H1 (cell line): ENCODE measurements around the gene MAPK8IP3. TPM values are rescaled to one million over a fixed set of nuclear protein-coding genes. Genes with fewer than 3 reads are reported as not detected.

ENCODE experiments used
- CTCF ChIA-PET: fragments of 300-600 bp; sonication (Branson Sonifier 250); formaldehyde crosslinking; loops from one replicate; lab custom pipeline; 2021; ENCODE audit not compliant: partially characterized antibody; lab: Charles Lee
- POLR2A ChIA-PET: fragments of 300-600 bp; sonication (Branson Sonifier 250); formaldehyde crosslinking; loops from one replicate; lab custom pipeline; 2021; ENCODE audit warnings: inconsistent platforms; ENCODE audit not compliant: partially characterized antibody; lab: Charles Lee
- DNase-seq, 2 experiments: peaks; one replicate each; pipeline versions ENCODE4 v3.0.0 to v3.0.0-alpha.2; 2010 to 2022; ENCODE audit warnings: low spot score in 2 of 2, low read depth in 1 of 2, mixed read lengths in 1 of 2
- FAIRE-seq: peaks from 2 replicates; lab custom pipeline; 2011; peaks lifted over from hg19 to GRCh38; lab: Jason Lieb, UNC
- H2AFZ ChIP-seq: 2 replicates; pipeline ENCODE4 v1.8.1; 2012; ENCODE audit warnings: low read length, inconsistent platforms
- H2AK5ac ChIP-seq: 2 replicates; pipeline ENCODE4 v1.6.1; 2013; ENCODE audit warnings: low read depth, low read length
- H2BK120ac ChIP-seq: replicated peaks from 2 replicates; pipeline ENCODE3; 2013; ENCODE audit warnings: low read depth, low read length, inconsistent platforms
- H2BK12ac ChIP-seq: 2 replicates; pipeline ENCODE4 v1.6.1; 2013; ENCODE audit warnings: low read depth, low read length
- H2BK15ac ChIP-seq: 2 replicates; pipeline ENCODE4 v1.6.1; 2013; ENCODE audit warnings: low read length
- H2BK20ac ChIP-seq: 2 replicates; pipeline ENCODE4 v1.6.1; 2013; ENCODE audit warnings: low read length
- H2BK5ac ChIP-seq: 2 replicates; pipeline ENCODE4 v1.6.1; 2013; ENCODE audit warnings: low read depth, low read length
- H3K14ac ChIP-seq: 2 replicates; pipeline ENCODE4 v1.6.1; 2013; ENCODE audit warnings: inconsistent platforms; ENCODE audit not compliant: insufficient read length
- H3K18ac ChIP-seq: 2 replicates; pipeline ENCODE4 v1.6.1; 2013; ENCODE audit warnings: low read length; ENCODE audit errors: extremely low read depth
- H3K23ac ChIP-seq: 2 replicates; pipeline ENCODE4 v1.6.1; 2013; ENCODE audit warnings: inconsistent platforms; ENCODE audit not compliant: insufficient read length
- H3K23me2 ChIP-seq: 2 replicates; pipeline ENCODE4 v1.6.1; 2013; ENCODE audit warnings: low read depth, low read length
- H3K27ac ChIP-seq: 2 replicates; pipeline ENCODE4 v1.6.1; 2011; ENCODE audit warnings: low read depth, low read length, inconsistent platforms
- H3K27me3 ChIP-seq, 4 experiments: replicated peaks in 1 of 4; 1 replicate in 1 of 4; 2 replicates in 3 of 4; pipeline versions ENCODE4 v1.6.1 to v1.8.1; 2011 to 2013; ENCODE audit warnings: low read length in 3 of 4, mild to moderate bottlenecking in 3 of 4, inconsistent platforms in 2 of 4, mixed read lengths in 2 of 4, moderate library complexity in 1 of 4; ENCODE audit not compliant: control insufficient read depth in 3 of 4, insufficient read depth in 3 of 4; ENCODE audit errors: extremely low read depth in 1 of 4
- H3K36me3 ChIP-seq, 4 experiments: 2 replicates each; pipeline versions ENCODE4 v1.6.1 to v1.8.1; 2011 to 2013; ENCODE audit warnings: mild to moderate bottlenecking in 4 of 4, low read length in 3 of 4, moderate library complexity in 2 of 4, control low read depth in 1 of 4, inconsistent platforms in 1 of 4; ENCODE audit not compliant: insufficient read depth in 4 of 4, control insufficient read depth in 2 of 4
- H3K4ac ChIP-seq: replicated peaks from 2 replicates; pipeline ENCODE3; 2013; ENCODE audit warnings: low read length, low read depth, mixed read lengths, inconsistent platforms; ENCODE audit not compliant: insufficient read length
- H3K4me1 ChIP-seq, 4 experiments: replicated peaks in 1 of 4; 1 replicate in 1 of 4; 2 replicates in 3 of 4; pipeline versions ENCODE4 v1.6.1 to v1.8.1; 2011 to 2013; ENCODE audit warnings: low read length in 3 of 4, inconsistent platforms in 2 of 4, mixed read lengths in 1 of 4; ENCODE audit not compliant: insufficient read depth in 4 of 4, control insufficient read depth in 3 of 4
- H3K4me2 ChIP-seq, 2 experiments: 2 replicates each; pipeline versions ENCODE4 v1.6.1 to v1.8.1; 2011 to 2013; ENCODE audit warnings: low read depth in 2 of 2, low read length in 2 of 2, control low read depth in 1 of 2, inconsistent platforms in 1 of 2, mild to moderate bottlenecking in 1 of 2; ENCODE audit not compliant: insufficient read depth in 1 of 2
- H3K4me3 ChIP-seq, 4 experiments: fragments of 200-600, 300-600 bp in 1 of 4; sonication (generic), shearing (Covaris generic), sonication (Bioruptor Twin) in 1 of 4; 2 replicates each; pipeline versions ENCODE4 v1.5.1 to v1.8.1; 2011 to 2016; ENCODE audit warnings: low read length in 4 of 4, low read depth in 3 of 4, control low read depth in 2 of 4, inconsistent platforms in 2 of 4, mild to moderate bottlenecking in 2 of 4, mixed read lengths in 1 of 4, moderate library complexity in 1 of 4; ENCODE audit not compliant: insufficient read depth in 2 of 4; ENCODE audit errors: extremely low read depth in 1 of 4
- H3K56ac ChIP-seq: replicated peaks from 2 replicates; pipeline ENCODE3; 2013; ENCODE audit warnings: low read depth, mild to moderate bottlenecking, mixed read lengths, low read length, inconsistent platforms; ENCODE audit not compliant: insufficient read length
- H3K79me1 ChIP-seq: 2 replicates; pipeline ENCODE4 v1.6.1; 2013; ENCODE audit warnings: low read depth, low read length, control low read depth
- H3K79me2 ChIP-seq, 2 experiments: 2 replicates each; pipeline versions ENCODE4 v1.6.1 to v1.8.1; 2012 to 2013; ENCODE audit warnings: low read length in 2 of 2, mild to moderate bottlenecking in 2 of 2, inconsistent platforms in 1 of 2; ENCODE audit not compliant: insufficient read depth in 2 of 2, control insufficient read depth in 1 of 2
- H3K9ac ChIP-seq, 4 experiments: replicated peaks in 1 of 4; 1 replicate in 1 of 4; 2 replicates in 3 of 4; pipeline versions ENCODE4 v1.6.1 to v1.8.1; 2011 to 2013; ENCODE audit warnings: low read depth in 3 of 4, low read length in 3 of 4, control low read depth in 2 of 4, mild to moderate bottlenecking in 2 of 4, moderate library complexity in 2 of 4, inconsistent platforms in 1 of 4; ENCODE audit errors: extremely low read depth in 1 of 4
- H3K9me3 ChIP-seq, 2 experiments: 2 replicates each; pipeline versions ENCODE4 v1.6.1 to v1.8.1; 2012 to 2013; ENCODE audit warnings: mild to moderate bottlenecking in 2 of 2, moderate library complexity in 2 of 2, control low read depth in 1 of 2, inconsistent platforms in 1 of 2, low read depth in 1 of 2, low read length in 1 of 2, mixed read lengths in 1 of 2; ENCODE audit not compliant: insufficient read depth in 2 of 2
- H4K20me1 ChIP-seq, 2 experiments: replicated peaks in 1 of 2; 2 replicates each; pipeline versions ENCODE3 to v1.8.1; 2011 to 2013; ENCODE audit warnings: inconsistent platforms in 2 of 2, low read length in 2 of 2, mild to moderate bottlenecking in 1 of 2; ENCODE audit not compliant: insufficient read depth in 2 of 2, control insufficient read depth in 1 of 2
- H4K5ac ChIP-seq: 2 replicates; pipeline ENCODE4 v1.6.1; 2013; ENCODE audit warnings: low read length, low read depth, mixed read lengths, inconsistent platforms; ENCODE audit not compliant: insufficient read length
- H4K8ac ChIP-seq: 2 replicates; pipeline ENCODE4 v1.8.0; 2013; ENCODE audit warnings: mild to moderate bottlenecking, moderate library complexity, low read length, inconsistent platforms; ENCODE audit not compliant: insufficient read depth; ENCODE audit errors: extremely low read depth
- H4K91ac ChIP-seq: replicated peaks from 2 replicates; pipeline ENCODE3; 2013; ENCODE audit warnings: low read length, mixed read lengths, inconsistent platforms; ENCODE audit not compliant: insufficient read length
- HDAC2 ChIP-seq, 2 experiments: fragments of 300-600 bp in 1 of 2; sonication (generic) in 1 of 2; IDR thresholded peaks; 2 replicates each; pipeline ENCODE4 v1.6.1; 2011 to 2012; ENCODE audit warnings: low read depth in 2 of 2, low read length in 2 of 2, mild to moderate bottlenecking in 2 of 2, moderate library complexity in 2 of 2, borderline replicate concordance in 1 of 2, inconsistent platforms in 1 of 2
- POLR2A ChIP-seq, 2 experiments: IDR thresholded peaks; 1 replicate in 1 of 2; 2 replicates in 1 of 2; pipeline ENCODE4 v1.6.1; 2011; ENCODE audit warnings: low read depth in 2 of 2, low read length in 2 of 2, mild to moderate bottlenecking in 2 of 2; ENCODE audit errors: control extremely low read depth in 1 of 2
- YY1 ChIP-seq: IDR thresholded peaks from 2 replicates; pipeline ENCODE4 v1.6.1; 2011; ENCODE audit warnings: low read depth, mild to moderate bottlenecking, low read length
- WGBS, 2 experiments: shearing (Covaris generic) in 1 of 2; methylation state at CpG; one replicate each; pipeline versions ENCODE4 v1.1.6 to v1.1.7; 2013 to 2015; ENCODE audit warnings: low lambda C conversion rate in 2 of 2, mixed read lengths in 2 of 2, inconsistent platforms in 1 of 2, low coverage in 1 of 2, missing lambda C conversion rate in 1 of 2; ENCODE audit not compliant: insufficient replicate concordance in 2 of 2, insufficient coverage in 1 of 2, insufficient read length in 1 of 2; ENCODE audit errors: extremely low coverage in 1 of 2, missing lambda C conversion rate in 1 of 2; 5-methylcytosine and 5-hydroxymethylcytosine counted together
- polyA plus RNA-seq, 7 experiments: library from polyadenylated mRNA; depleted of rRNA in 3 of 7; stranded (reverse) in 5 of 7; unstranded in 2 of 7; fragments of >200 nt in 5 of 7; fragments of 200-250 nt in 2 of 7; gene quantifications; 1 replicate in 5 of 7; 2 replicates in 1 of 7; 4 replicates in 1 of 7; pipeline versions ENCODE4 v1.2.1 to v1.2.3, GENCODE V29; 2011 to 2013; ENCODE audit warnings: missing spikeins in 2 of 7, mixed read lengths in 2 of 7
- total RNA-seq: library from RNA; stranded (reverse); fragmentation: NEBNext Ultra II Directional; extraction: Animal tissue kit (Norgen Biotek cat#: 25700); gene quantifications from 2 replicates; pipeline ENCODE4 v1.2.1, GENCODE V29; 2021

Gene MAPK8IP3
- total and polyA plus RNA-seq, 2 of the 8 experiments (the other 6 are each of a cell fraction or from before 2014, with no cell fraction given): 16.9 to 43.4 TPM

- Histone ChIP-seq H4K91ac (no peak overlapping the region), H3K14ac (no peak overlapping the region)
- no peak for FAIRE-seq
- no peak for TF ChIP-seq POLR2A (IDR thresholded peaks at IDR 0.05; ENCODE audit: control extremely low read depth in 1 of 2, low read depth in 2 of 2, low read length in 2 of 2)
- TF ChIP-seq HDAC2 (IDR thresholded peaks at IDR 0.05; ENCODE audit: borderline replicate concordance in 1 of 2, low read depth in 2 of 2, low read length in 2 of 2): no peak
- no peak for TF ChIP-seq YY1
These were observed 51.9 kb downstream of the MAPK8IP3 start for GRCh38 chr16:1757714-1758461.

More at GRCh38 chr16:1757714-1758461, 51.9 kb downstream of the MAPK8IP3 start:
- no peak overlapping the region for H2BK20ac ChIP-seq
- H3K79me1 ChIP-seq: no peaks in the 10 kb centered on the region
- no peak overlapping the region for H2AK5ac ChIP-seq
- WGBS, 2 experiments: 92% methylated on average over 33 of the region's 37 CpGs; no CpG with 5 or more reads in 1 of the 2 experiments
- no peak overlapping the region for H2BK120ac ChIP-seq
- H2BK12ac ChIP-seq: no peak overlapping the region
- H3K79me2 ChIP-seq: no peaks in the 10 kb centered on the region
- no peak overlapping the region for H4K5ac ChIP-seq
- DNase-seq: no peak
- H4K20me1 ChIP-seq: peaks cover 0 to 2% of the 10 kb centered on the region in 2 experiments
- no peaks in the 10 kb centered on the region; a peak in 1 of 4 replicates for H3K9me3 ChIP-seq
- no peak overlapping the region for H4K8ac ChIP-seq
- no peak overlapping the region for H2BK5ac ChIP-seq
- no peak overlapping the region for H3K9ac ChIP-seq
- no peak overlapping the region for H2AFZ ChIP-seq
- H3K27me3 ChIP-seq: no peaks in the 10 kb centered on the region
- peaks cover 0 to 2% (median 0%) of the 10 kb centered on the region in 4 experiments; a peak in 2 of 8 replicates for H3K36me3 ChIP-seq
- no peaks in the 10 kb centered on the region for H3K23me2 ChIP-seq
- no peak overlapping the region for H3K4me3 ChIP-seq
- CTCF ChIA-PET: interaction anchor here (0.6 to 1.2 kb wide), 4 partner anchors 16 to 265 kb away, joined by 3 to 4 read pairs (median 3); partner anchors contain the start of genes JPT2 and TELO2
- no peak overlapping the region for H3K18ac ChIP-seq
- no peak overlapping the region for H3K4ac ChIP-seq
- no peak overlapping the region for H3K56ac ChIP-seq
- no peak overlapping the region for H3K23ac ChIP-seq
- H2BK15ac ChIP-seq: no peak overlapping the region
- no peak overlapping the region for H3K27ac ChIP-seq
- H3K4me2 ChIP-seq: no peak overlapping the region
- POLR2A ChIA-PET: interaction anchor here (0.9 to 3.4 kb wide), 4 partner anchors 10 to 12 kb away, joined by 3 to 29 read pairs (median 3); partner anchors contain the start of genes EME2, MRPS34 and NME3
- no peaks in the 10 kb centered on the region; a peak in 2 of 7 replicates for H3K4me1 ChIP-seq
